ENCODE measurements around the gene PDE4D.

The PDE4D gene

DNA sequence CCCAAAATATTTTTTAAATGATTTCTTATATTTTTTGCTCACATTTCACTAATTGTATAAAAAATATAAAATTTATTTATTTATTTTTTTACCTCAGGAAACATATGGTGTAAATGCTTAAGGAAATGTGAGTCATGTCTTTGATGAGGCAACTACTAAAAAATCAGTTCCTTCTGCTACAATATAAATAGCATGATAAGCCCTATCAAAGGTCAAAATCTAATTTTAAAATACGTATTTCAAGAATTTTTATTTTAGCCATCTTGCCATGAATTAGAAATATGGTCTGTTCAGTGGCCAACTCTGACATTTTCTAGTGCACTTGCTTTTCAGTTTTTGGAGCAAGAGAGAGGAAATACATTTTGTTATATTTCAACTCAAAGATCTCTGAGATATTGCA, 50.5 kb downstream of the PDE4D start:
- no peak overlapping the region for H3K27ac ChIP-seq
- TF ChIP-seq Cebpa-rat (IDR thresholded peaks at IDR 0.05) = no peak
- H3K4me3 ChIP-seq = no peak overlapping the region
- H4K20me1 ChIP-seq = no peaks in the 10 kb centered on the region
- no peak overlapping the region for H3K4me2 ChIP-seq
- H3K36me3 ChIP-seq = no peaks in the 10 kb centered on the region
- no peaks in the 10 kb centered on the region for H3K4me1 ChIP-seq
- no peaks in the 10 kb centered on the region for H3K9me3 ChIP-seq
- no peak overlapping the region for H3K9ac ChIP-seq
- no peaks in the 10 kb centered on the region for H3K27me3 ChIP-seq

DNA sequence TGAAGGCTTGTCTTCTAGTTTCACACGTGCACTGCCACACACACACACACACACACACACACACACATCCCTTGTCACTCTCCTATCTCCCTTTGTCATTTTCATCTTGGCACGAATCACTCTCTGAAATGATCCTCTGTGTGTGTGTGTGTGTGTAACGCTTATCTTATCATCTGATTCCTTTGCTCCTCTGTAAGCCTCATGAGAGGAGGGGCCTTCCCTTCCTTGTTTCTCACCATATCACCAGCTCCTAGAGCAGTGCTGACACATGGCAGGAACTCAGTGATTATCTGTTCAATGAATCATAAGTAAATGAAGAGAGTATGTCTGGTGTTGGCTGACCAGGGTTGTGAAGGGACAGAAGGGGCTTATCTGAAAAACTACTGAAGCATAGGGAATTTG, 53.3 kb downstream of the PDE4D start:
- no peak for TF ChIP-seq Cebpa-rat (IDR thresholded peaks at IDR 0.05)
- Histone ChIP-seq H3K36me3 (no peaks in the 10 kb centered on the region), H3K4me2 (no peak overlapping the region)

GRCh38 chr5:59838989-59839388, 54.5 kb downstream of the PDE4D start:
- Histone ChIP-seq H3K4me1 (no peaks in the 10 kb centered on the region), H3K9me3 (no peaks in the 10 kb centered on the region), H3K9ac (no peak overlapping the region), H3K36me3 (no peaks in the 10 kb centered on the region), H3K27ac (no peak overlapping the region), H4K20me1 (no peaks in the 10 kb centered on the region), H3K4me2 (no peak overlapping the region), H3K27me3 (no peaks in the 10 kb centered on the region), H3K4me3 (no peak overlapping the region)
- TF ChIP-seq Cebpa-rat (IDR thresholded peaks at IDR 0.05) = no peak

More for the DNA sequence above, 53.3 kb downstream of the PDE4D start:
- H3K4me3 ChIP-seq = no peak overlapping the region
- H3K27ac ChIP-seq = no peak overlapping the region
- no peaks in the 10 kb centered on the region for H3K9me3 ChIP-seq
- H4K20me1 ChIP-seq = no peaks in the 10 kb centered on the region
- no peaks in the 10 kb centered on the region for H3K27me3 ChIP-seq
- no peaks in the 10 kb centered on the region for H3K4me1 ChIP-seq
- no peak overlapping the region for H3K9ac ChIP-seq

DNA sequence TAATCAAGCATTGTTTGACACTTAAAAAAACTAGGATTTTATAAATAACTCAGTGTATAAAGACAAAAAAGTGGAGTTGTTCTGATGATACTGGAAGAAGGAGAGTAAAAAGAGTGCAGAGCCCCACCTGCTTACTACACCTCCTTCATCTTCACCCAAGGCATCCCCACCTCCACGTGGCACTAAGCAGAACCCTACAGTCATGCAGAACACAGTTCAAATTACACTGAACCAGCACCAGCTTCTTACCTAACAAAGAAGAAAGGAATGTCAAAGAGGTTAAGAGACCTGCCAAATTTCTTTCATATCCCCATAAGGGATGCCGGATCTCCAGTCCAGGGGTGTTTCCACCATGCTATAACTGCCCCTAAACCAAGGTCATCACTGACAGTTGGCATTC, 55.5 kb downstream of the PDE4D start:
- no peak for TF ChIP-seq Cebpa-rat (IDR thresholded peaks at IDR 0.05)
- Histone ChIP-seq H3K4me1 (no peaks in the 10 kb centered on the region), H3K9me3 (no peaks in the 10 kb centered on the region), H3K4me2 (no peak overlapping the region), H3K27ac (no peak overlapping the region), H3K9ac (no peak overlapping the region), H3K36me3 (no peaks in the 10 kb centered on the region), H4K20me1 (no peaks in the 10 kb centered on the region), H3K4me3 (no peak overlapping the region), H3K27me3 (no peaks in the 10 kb centered on the region)

DNA sequence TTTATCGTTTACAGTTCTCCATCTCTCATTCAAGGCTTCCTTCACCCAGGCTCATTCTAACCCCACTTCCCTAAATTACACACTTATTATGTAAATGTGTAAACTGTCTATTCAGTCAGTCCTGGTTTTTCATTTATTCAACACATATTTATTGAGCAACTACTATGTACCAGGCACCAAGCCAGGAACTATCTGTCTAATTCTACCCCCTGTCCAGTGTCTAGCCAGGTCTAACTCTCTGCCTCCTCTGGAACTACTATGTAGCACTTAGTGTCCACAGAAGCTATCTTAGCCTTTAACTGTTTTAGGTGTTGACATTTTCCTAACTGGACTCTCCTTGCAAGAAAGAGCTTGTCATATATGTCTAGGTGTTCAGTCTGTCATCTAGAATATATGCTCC, 56.5 kb downstream of the PDE4D start:
- Histone ChIP-seq H4K20me1 (no peaks in the 10 kb centered on the region), H3K9me3 (no peaks in the 10 kb centered on the region), H3K27me3 (no peaks in the 10 kb centered on the region)

DNA sequence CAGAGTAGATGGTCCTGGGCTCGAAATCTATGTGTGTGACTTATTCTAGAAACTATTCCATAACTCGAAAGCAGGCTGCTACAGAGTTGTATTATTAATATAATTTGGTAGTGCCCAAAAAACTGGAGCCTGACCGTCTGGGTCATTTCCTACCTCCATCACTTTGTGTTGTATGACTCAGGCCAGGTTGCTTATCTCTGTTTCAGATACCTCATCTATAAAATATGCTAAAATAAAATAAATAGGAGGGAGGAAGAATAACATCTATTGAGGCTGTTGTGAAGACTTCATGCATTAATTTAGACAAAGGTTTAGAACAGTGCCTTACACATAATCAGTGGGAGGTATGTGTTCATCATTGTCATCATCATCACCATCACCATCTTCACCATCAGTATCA, 57.7 kb downstream of the PDE4D start:
- H3K9ac ChIP-seq = no peak overlapping the region
- H4K20me1 ChIP-seq = no peaks in the 10 kb centered on the region
- no peaks in the 10 kb centered on the region for H3K9me3 ChIP-seq
- H3K27me3 ChIP-seq = no peaks in the 10 kb centered on the region
- H3K4me2 ChIP-seq = no peak overlapping the region
- TF ChIP-seq Cebpa-rat (IDR thresholded peaks at IDR 0.05) = no peak
- H3K27ac ChIP-seq = no peak overlapping the region
- no peaks in the 10 kb centered on the region for H3K4me1 ChIP-seq
- H3K36me3 ChIP-seq = no peaks in the 10 kb centered on the region
- no peak overlapping the region for H3K4me3 ChIP-seq

More for the DNA sequence above, 56.5 kb downstream of the PDE4D start:
- Histone ChIP-seq H3K9ac (no peak overlapping the region), H3K4me1 (no peaks in the 10 kb centered on the region), H3K27ac (no peak overlapping the region), H3K4me3 (no peak overlapping the region), H3K4me2 (no peak overlapping the region), H3K36me3 (no peaks in the 10 kb centered on the region)
- no peak for TF ChIP-seq Cebpa-rat (IDR thresholded peaks at IDR 0.05)

GRCh38 chr5:59833448-59833847, 60.1 kb downstream of the PDE4D start:
- H3K4me2 ChIP-seq = no peak overlapping the region
- H3K27me3 ChIP-seq = no peaks in the 10 kb centered on the region
- no peak overlapping the region for H3K9ac ChIP-seq
- no peaks in the 10 kb centered on the region for H3K36me3 ChIP-seq
- no peak for TF ChIP-seq Cebpa-rat (IDR thresholded peaks at IDR 0.05)
- H3K27ac ChIP-seq = no peak overlapping the region
- no peaks in the 10 kb centered on the region for H3K4me1 ChIP-seq
- no peaks in the 10 kb centered on the region for H4K20me1 ChIP-seq
- no peak overlapping the region for H3K4me3 ChIP-seq
- no peaks in the 10 kb centered on the region for H3K9me3 ChIP-seq

- Histone ChIP-seq H3K36me3 (no peaks in the 10 kb centered on the region), H4K20me1 (no peaks in the 10 kb centered on the region), H3K4me3 (no peak overlapping the region), H3K27ac (no peak overlapping the region), H3K27me3 (no peaks in the 10 kb centered on the region), H3K9me3 (no peaks in the 10 kb centered on the region), H3K4me2 (no peak overlapping the region), H3K4me1 (no peaks in the 10 kb centered on the region), H3K9ac (no peak overlapping the region)
- no peak for TF ChIP-seq Cebpa-rat (IDR thresholded peaks at IDR 0.05)
Measured at GRCh38 chr5:59832577-59833301, 60.8 kb downstream of the PDE4D start.

DNA sequence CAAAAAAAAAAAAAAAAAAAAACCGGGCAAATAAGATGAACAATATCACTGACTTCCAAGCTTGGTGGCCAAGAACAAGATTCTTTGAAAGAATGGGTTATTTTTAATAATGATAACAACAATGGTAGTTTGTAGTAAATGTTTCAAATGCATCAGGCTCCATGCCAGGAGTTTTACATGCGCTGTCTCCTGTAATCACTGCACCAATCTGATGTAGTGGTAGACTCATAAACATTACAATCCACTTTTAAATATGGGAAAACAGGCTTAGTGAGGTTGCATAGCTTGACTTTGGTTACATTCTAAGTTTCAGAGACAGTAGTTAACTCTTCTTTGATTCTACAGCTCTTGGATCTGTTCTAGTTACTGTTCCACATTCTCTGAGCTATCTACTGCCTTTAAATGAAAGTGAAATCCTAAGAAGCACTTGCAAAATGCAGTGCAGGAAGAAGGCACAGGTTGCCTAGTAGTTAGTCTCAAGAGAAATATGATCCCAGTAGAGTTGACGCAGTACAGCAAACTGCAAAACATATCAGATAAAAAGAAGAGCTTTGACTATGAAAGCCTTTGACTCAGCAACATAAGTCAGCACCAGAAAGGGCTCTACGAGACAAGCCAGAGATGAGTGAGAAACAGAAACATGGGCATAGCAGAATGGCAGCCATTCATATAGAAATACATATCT, 62.1 kb downstream of the PDE4D start:
- H3K36me3 ChIP-seq = no peaks in the 10 kb centered on the region
- H3K27me3 ChIP-seq = no peaks in the 10 kb centered on the region
- H3K27ac ChIP-seq = no peak overlapping the region
- TF ChIP-seq Cebpa-rat (IDR thresholded peaks at IDR 0.05) = no peak
- no peak overlapping the region for H3K9ac ChIP-seq
- H3K4me2 ChIP-seq = no peak overlapping the region
- no peaks in the 10 kb centered on the region for H4K20me1 ChIP-seq
- no peaks in the 10 kb centered on the region for H3K9me3 ChIP-seq
- H3K4me1 ChIP-seq = no peaks in the 10 kb centered on the region
- no peak overlapping the region for H3K4me3 ChIP-seq

DNA sequence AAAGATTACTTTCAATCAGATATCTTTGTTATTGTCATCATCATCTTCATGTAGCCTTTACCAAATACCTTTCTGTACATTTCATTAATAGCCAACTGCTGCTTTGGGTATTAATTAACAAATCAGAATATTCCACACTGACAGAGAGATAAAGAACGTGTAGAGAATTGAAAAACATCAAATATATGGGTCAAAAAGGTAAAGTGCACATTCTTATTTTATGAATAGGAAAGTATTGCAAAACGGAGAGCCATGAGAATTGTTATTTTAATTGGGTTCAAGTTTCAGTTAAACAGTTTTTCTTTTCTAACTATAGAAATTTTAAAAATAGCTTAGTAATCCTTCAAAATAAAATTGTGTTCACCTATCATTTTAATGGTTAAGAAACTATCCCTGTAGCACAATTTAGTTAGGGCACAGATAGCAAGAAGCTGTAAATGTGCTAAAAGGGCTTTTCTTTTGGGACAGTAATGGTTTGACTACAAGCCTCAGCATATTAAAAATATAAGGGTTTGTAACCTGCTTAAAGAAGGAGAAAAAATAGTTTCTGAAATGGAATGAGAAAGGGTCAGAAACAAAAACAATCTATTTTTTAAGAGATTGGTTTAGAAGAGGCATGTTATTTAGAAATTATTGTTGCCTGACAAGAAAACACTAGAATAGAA, 62.9 kb downstream of the PDE4D start:
- Histone ChIP-seq H3K9ac (no peak overlapping the region), H3K36me3 (no peaks in the 10 kb centered on the region), H3K4me3 (no peak overlapping the region), H3K27me3 (no peaks in the 10 kb centered on the region), H3K4me2 (no peak overlapping the region), H4K20me1 (no peaks in the 10 kb centered on the region), H3K9me3 (no peaks in the 10 kb centered on the region), H3K4me1 (no peaks in the 10 kb centered on the region), H3K27ac (no peak overlapping the region)
- TF ChIP-seq Cebpa-rat (IDR thresholded peaks at IDR 0.05) = no peak
